ENCODE measurements around the gene STOML1. TPM values are rescaled to one million over a fixed set of nuclear protein-coding genes. Genes with fewer than 3 reads are reported as not detected.

STOML1 gene
- total RNA-seq, 1 experiment from 2014 or later = 6.9 TPM

GRCh38 chr15:73946795-73947370 lies 45.2 kb downstream of the STOML1 start:
- DNase-seq (ENCODE audit: low read depth, low spot score) (no peak), ATAC-seq (no peak)
- Histone ChIP-seq H3K27me3 (ENCODE audit: control insufficient read depth, insufficient read depth, low read length) (no peaks in the 10 kb centered on the region), H3K36me3 (ENCODE audit: control insufficient read depth, insufficient read depth, low read length) (no peaks in the 10 kb centered on the region), H3K9me3 (ENCODE audit: control insufficient read depth, insufficient read depth, low read depth, low read length) (no peaks in the 10 kb centered on the region), H3K4me3 (ENCODE audit: low read depth in 2 of 2, low read length in 2 of 2) (no peak overlapping the region), H3K27ac (ENCODE audit: low read length) (no peak overlapping the region), H3K4me1 (ENCODE audit: control insufficient read depth, insufficient read depth, low read length) (peaks cover 6% of the 10 kb centered on the region; the same call in 1 of the 2 replicates)
- in situ Hi-C loops (cut with HindIII; ENCODE audit: low pct_unique_long_range_greater_than_20kb, low sequenced_read_pairs) (no loop called here), intact Hi-C loops (cut with micrococcal nuclease; ENCODE audit: unreplicated experiment) (no loop called here)
- CTCF ChIA-PET = no interaction called here
- POLR2A ChIA-PET = no interaction called here
- BruUV-seq (replicated peaks) = no TSS peak
- TF ChIP-seq REST (IDR thresholded peaks at IDR 0.05; ENCODE audit: insufficient read depth in 1 of 2, low read depth in 2 of 2, low read length in 1 of 2) (no peak), TCF7L2 (IDR thresholded peaks at IDR 0.05; ENCODE audit: low read depth, low read length) (no peak), CTCF (IDR thresholded peaks at IDR 0.05) (no peak), POLR2AphosphoS5 (IDR thresholded peaks at IDR 0.05; ENCODE audit: low read depth, low read length) (no peak), SIN3A (IDR thresholded peaks at IDR 0.05; ENCODE audit: borderline replicate concordance, insufficient read depth, low read depth, low read length) (no peak)

- no TSS peak for BruUV-seq (replicated peaks)
Measured at GRCh38 chr15:73946046-73946721, 45.9 kb downstream of the STOML1 start.

More at GRCh38 chr15:73946046-73946721, 45.9 kb downstream of the STOML1 start:
- no peak overlapping the region for H3K4me3 ChIP-seq (ENCODE audit: low read depth in 2 of 2, low read length in 2 of 2)
- ChIA-PET POLR2A (no interaction called here), CTCF (interaction anchor here (0.7 kb wide), 1 partner anchor 100 kb away, joined by 4 read pairs; no protein-coding TSS in a partner anchor)
- intact Hi-C loops (cut with micrococcal nuclease; ENCODE audit: unreplicated experiment) = no loop called here
- H3K27ac ChIP-seq (ENCODE audit: low read length) = no peak overlapping the region
- DNase-seq (ENCODE audit: low read depth, low spot score) = no peak
- peaks cover 4% of the 10 kb centered on the region; the same call in 1 of the 2 replicates for H3K4me1 ChIP-seq (ENCODE audit: control insufficient read depth, insufficient read depth, low read length)
- H3K36me3 ChIP-seq (ENCODE audit: control insufficient read depth, insufficient read depth, low read length) = no peaks in the 10 kb centered on the region
- no peaks in the 10 kb centered on the region for H3K27me3 ChIP-seq (ENCODE audit: control insufficient read depth, insufficient read depth, low read length)
- H3K9me3 ChIP-seq (ENCODE audit: control insufficient read depth, insufficient read depth, low read depth, low read length) = no peaks in the 10 kb centered on the region
- no peak for TF ChIP-seq SIN3A (IDR thresholded peaks at IDR 0.05; ENCODE audit: borderline replicate concordance, insufficient read depth, low read depth, low read length)
- TF ChIP-seq REST (IDR thresholded peaks at IDR 0.05; ENCODE audit: insufficient read depth in 1 of 2, low read depth in 2 of 2, low read length in 1 of 2) = no peak
- no peak for TF ChIP-seq POLR2AphosphoS5 (IDR thresholded peaks at IDR 0.05; ENCODE audit: low read depth, low read length)
- no peak for ATAC-seq
- in situ Hi-C loops (cut with HindIII; ENCODE audit: low pct_unique_long_range_greater_than_20kb, low sequenced_read_pairs) = no loop called here

Data from Panc1 (cell line).